ENCODE results near the gene CTIF. TPM values are rescaled to one million over a fixed set of nuclear protein-coding genes. Genes with fewer than 3 reads are reported as not detected.

The CTIF gene
- total RNA-seq, 2 experiments from 2014 or later = 0.06 to 0.38 TPM

- Histone ChIP-seq H3K36me3 (ENCODE audit: insufficient read depth, low read length) (no peaks in the 10 kb centered on the region), H3K79me2 (ENCODE audit: insufficient read depth, low read depth, low read length) (no peaks in the 10 kb centered on the region), H3K27ac (ENCODE audit: low read depth, low read length, poor library complexity, severe bottlenecking) (no peak overlapping the region), H3K9me2 (ENCODE audit: insufficient read depth, low read length) (no peaks in the 10 kb centered on the region), H4K20me1 (ENCODE audit: insufficient read depth, low read length) (no peaks in the 10 kb centered on the region), H3K4me2 (ENCODE audit: low read length) (no peak overlapping the region), H3K4me1 (ENCODE audit: insufficient read depth, low read length, poor library complexity, severe bottlenecking) (no peaks in the 10 kb centered on the region), H3K9me3 (ENCODE audit: low read length) (no peaks in the 10 kb centered on the region), H3K4me3 (ENCODE audit: low read depth, low read length, poor library complexity, severe bottlenecking) (no peak overlapping the region), H2AFZ (ENCODE audit: low read length) (no peak overlapping the region)
- CTCF ChIA-PET (ENCODE audit: unreplicated experiment) = no interaction called here
- no peak for DNase-seq (ENCODE audit: low spot score)
- BruUV-seq (replicated peaks) = no TSS peak
- intact Hi-C loops (cut with micrococcal nuclease; ENCODE audit: unreplicated experiment) = no loop called here
- TF ChIP-seq EZH2phosphoT487 (IDR thresholded peaks at IDR 0.05; ENCODE audit: borderline replicate concordance, low read depth, low read length) (no peak), CTCF (conservative IDR thresholded peaks at IDR 0.05; ENCODE audit: low read length) (no peak)
- POLR2A ChIA-PET = interaction anchor here (0.6 kb wide), 1 partner anchor 70 kb away, joined by 4 read pairs; no protein-coding TSS in a partner anchor
These were observed 343.5 kb downstream of the CTIF start for GRCh38 chr18:48882379-48882778.

GRCh38 chr18:48884306-48884705, 345.5 kb downstream of the CTIF start:
- ChIA-PET POLR2A (interaction anchor here (0.6 to 0.8 kb wide), 2 partner anchors 13 to 641 kb away, joined by 5 to 7 read pairs; no protein-coding TSS in a partner anchor), CTCF (ENCODE audit: unreplicated experiment) (no interaction called here)
- intact Hi-C loops (cut with micrococcal nuclease; ENCODE audit: unreplicated experiment) = no loop called here

More at GRCh38 chr18:48884306-48884705, 345.5 kb downstream of the CTIF start:
- no TSS peak for BruUV-seq (replicated peaks)
- no peaks in the 10 kb centered on the region for H3K4me1 ChIP-seq (ENCODE audit: insufficient read depth, low read length, poor library complexity, severe bottlenecking)
- no peak overlapping the region for H3K4me2 ChIP-seq (ENCODE audit: low read length)
- TF ChIP-seq EZH2phosphoT487 (IDR thresholded peaks at IDR 0.05; ENCODE audit: borderline replicate concordance, low read depth, low read length) (no peak), CTCF (conservative IDR thresholded peaks at IDR 0.05; ENCODE audit: low read length) (no peak)
- no peak overlapping the region for H3K4me3 ChIP-seq (ENCODE audit: low read depth, low read length, poor library complexity, severe bottlenecking)
- H3K9me3 ChIP-seq (ENCODE audit: low read length) = no peaks in the 10 kb centered on the region
- H3K27ac ChIP-seq (ENCODE audit: low read depth, low read length, poor library complexity, severe bottlenecking) = no peak overlapping the region
- H2AFZ ChIP-seq (ENCODE audit: low read length) = no peak overlapping the region
- no peaks in the 10 kb centered on the region for H4K20me1 ChIP-seq (ENCODE audit: insufficient read depth, low read length)
- H3K36me3 ChIP-seq (ENCODE audit: insufficient read depth, low read length) = no peaks in the 10 kb centered on the region
- no peak for DNase-seq (ENCODE audit: low spot score)
- H3K79me2 ChIP-seq (ENCODE audit: insufficient read depth, low read depth, low read length) = no peaks in the 10 kb centered on the region
- no peaks in the 10 kb centered on the region for H3K9me2 ChIP-seq (ENCODE audit: insufficient read depth, low read length)

All from OCI-LY7 (cell line).